B cell (primary cell): ENCODE results near the gene OGDH. TPM values are rescaled to one million over a fixed set of nuclear protein-coding genes. Genes with fewer than 3 reads are reported as not detected.

Experiments used
- ATAC-seq: fragments of 200-7000 bp; cut with Tn5 transposase; one replicate; pipeline ENCODE4 v1.10.0; 2021; ENCODE audit warnings: low read depth, mild to moderate bottlenecking, moderate number of reproducible peaks, moderate library complexity
- CTCF ChIA-PET: fragments of 350-600 bp; sonication (Branson Sonifier 250); formaldehyde crosslinking; loops from one replicate; lab custom pipeline; 2021; ENCODE audit warnings: antibody characterized with exemption, inconsistent platforms; lab: Charles Lee
- POLR2A ChIA-PET: fragments of 350-600 bp; sonication (Branson Sonifier 250); formaldehyde crosslinking; loops from one replicate; lab custom pipeline; 2021; ENCODE audit warnings: antibody characterized with exemption; lab: Charles Lee
- DNase-seq: peaks from one replicate; pipeline ENCODE4 v3.0.0; 2013
- H2AFZ ChIP-seq: 2 replicates; pipeline ENCODE4 v1.6.1; 2012; ENCODE audit warnings: mild to moderate bottlenecking, low read depth, low read length; ENCODE audit not compliant: insufficient read depth, poor library complexity, severe bottlenecking
- H3K27ac ChIP-seq, 2 donors: 1 replicate in 1 of 2; 2 replicates in 1 of 2; pipeline ENCODE4 v1.5.1; 2012 to 2013; ENCODE audit warnings: low read length in 2 of 2, mild to moderate bottlenecking in 2 of 2, moderate library complexity in 1 of 2
- H3K27me3 ChIP-seq, 4 experiments: fragments of 200-600 bp in 1 of 4; sonication (generic) in 1 of 4; replicated peaks in 1 of 4; 1 replicate in 2 of 4; 2 replicates in 2 of 4; pipeline versions ENCODE4 v1.6.1 to v1.7.0; 2013 to 2016; ENCODE audit warnings: low read length in 3 of 4, mild to moderate bottlenecking in 2 of 4, mixed read lengths in 1 of 4, moderate library complexity in 1 of 4; ENCODE audit not compliant: insufficient read depth in 4 of 4, control insufficient read depth in 3 of 4; ENCODE audit errors: control extremely low read depth in 1 of 4
- H3K36me3 ChIP-seq, 2 experiments: replicated peaks in 1 of 2; 1 replicate in 1 of 2; 2 replicates in 1 of 2; pipeline versions ENCODE4 v1.6.1 to v1.7.1; 2013; ENCODE audit warnings: low read length in 1 of 2; ENCODE audit not compliant: insufficient read depth in 2 of 2, control insufficient read depth in 1 of 2; ENCODE audit errors: control extremely low read depth in 1 of 2, extremely low read depth in 1 of 2
- H3K4me1 ChIP-seq, 2 donors: fragments of 200-600 bp in 1 of 2; sonication (generic) in 1 of 2; 1 replicate in 1 of 2; 2 replicates in 1 of 2; pipeline versions ENCODE4 v1.5.1 to v1.6.1; 2013 to 2017; ENCODE audit warnings: low read length in 2 of 2; ENCODE audit not compliant: control insufficient read depth in 2 of 2, insufficient read depth in 2 of 2
- H3K4me2 ChIP-seq: replicated peaks from 2 replicates; pipeline ENCODE3; 2012; ENCODE audit warnings: mild to moderate bottlenecking, low read depth, low read length; ENCODE audit not compliant: poor library complexity, severe bottlenecking
- H3K4me3 ChIP-seq, 5 experiments: fragments of 200-600 bp in 1 of 5; sonication (generic) in 1 of 5; 1 replicate in 3 of 5; 2 replicates in 2 of 5; pipeline versions ENCODE4 v1.5.1 to v1.7.0; 2011 to 2016; ENCODE audit warnings: low read length in 4 of 5, mild to moderate bottlenecking in 4 of 5, low read depth in 2 of 5, control low read depth in 1 of 5, moderate library complexity in 1 of 5; ENCODE audit not compliant: insufficient read depth in 1 of 5; ENCODE audit errors: control extremely low read depth in 1 of 5, extremely low read depth in 1 of 5
- H3K79me2 ChIP-seq: fragments of 200-600 bp; sonication (generic); one replicate; pipeline ENCODE4 v1.6.0; 2016; ENCODE audit warnings: low read length; ENCODE audit not compliant: control insufficient read depth, insufficient read depth
- H3K9ac ChIP-seq: fragments of 200-600 bp; sonication (generic); 2 replicates; pipeline ENCODE4 v1.6.1; 2017; ENCODE audit warnings: mild to moderate bottlenecking, low read length, moderate library complexity
- H3K9me3 ChIP-seq, 3 donors: one replicate each; pipeline versions ENCODE4 v1.6.1 to v1.7.1; 2013; ENCODE audit warnings: low read length in 2 of 3; ENCODE audit not compliant: control insufficient read depth in 2 of 3, insufficient read depth in 1 of 3; ENCODE audit errors: control extremely low read depth in 1 of 3
- H4K20me1 ChIP-seq: 2 replicates; pipeline ENCODE4 v1.6.0; 2012; ENCODE audit warnings: mild to moderate bottlenecking, low read length; ENCODE audit not compliant: insufficient read depth, control insufficient read depth, poor library complexity, severe bottlenecking
- H3K27ac Mint-ChIP-seq: one replicate; pipeline ENCODE4 v1.8.0; 2021; ENCODE audit warnings: mixed read lengths
- H3K27me3 Mint-ChIP-seq: one replicate; pipeline ENCODE4 v1.8.0; 2021; ENCODE audit warnings: mixed read lengths
- H3K4me1 Mint-ChIP-seq: one replicate; pipeline ENCODE4 v1.8.0; 2021; ENCODE audit warnings: mixed read lengths
- H3K4me3 Mint-ChIP-seq: one replicate; pipeline ENCODE4 v1.8.0; 2021; ENCODE audit warnings: mixed read lengths
- H3K9me3 Mint-ChIP-seq: one replicate; pipeline ENCODE4 v1.8.0; 2022; ENCODE audit warnings: mixed read lengths; ENCODE audit not compliant: insufficient read depth
- EZH2 ChIP-seq: IDR thresholded peaks from 2 replicates; pipeline ENCODE4 v1.6.1; 2012; ENCODE audit warnings: borderline replicate concordance, low read depth, mild to moderate bottlenecking, moderate library complexity, low read length; ENCODE audit not compliant: insufficient read depth, poor library complexity, severe bottlenecking
- WGBS: methylation state at CpG from one replicate; pipeline ENCODE4 v1.1.5; 2013; ENCODE audit warnings: missing lambda C conversion rate; ENCODE audit not compliant: insufficient coverage; 5-methylcytosine and 5-hydroxymethylcytosine counted together
- intact Hi-C: fragments of 100-400 bp; cut with micrococcal nuclease; formaldehyde crosslinking; loops from one replicate; pipeline ENCODE4 v1.10.0; 2022
- polyA plus RNA-seq: library from polyadenylated mRNA; depleted of rRNA; stranded (reverse); fragments of >200 nt; gene quantifications from 2 replicates; pipeline ENCODE4 v1.2.3, GENCODE V29; 2012
- total RNA-seq, 2 donors: library from RNA; stranded (reverse); fragments of 120-200 nt in 1 of 2; gene quantifications; 1 replicate in 1 of 2; 2 replicates in 1 of 2; pipeline versions ENCODE4 v1.2.3 to v1.2.4, GENCODE V29; 2013 to 2022
- TF ChIP-seq, protein P1 (sequence below): fragments of 200-600 bp; IDR thresholded peaks from one replicate; pipeline ENCODE4 v1.8.0; 2022; ENCODE audit warnings: antibody characterized with exemption, mild to moderate bottlenecking

The OGDH gene
- total and polyA plus RNA-seq, 2 donors (not counting 1 experiment from before 2014, with no cell fraction given) = 42.6 to 80.2 TPM

- Histone ChIP-seq H3K9ac (no peak overlapping the region), H3K27me3 (no peaks in the 10 kb centered on the region), H3K9me3 (peaks cover 0 to 9% (median 0%) of the 10 kb centered on the region in 3 donors), H3K4me3 (no peak overlapping the region), H2AFZ (no peak overlapping the region), H4K20me1 (no peaks in the 10 kb centered on the region), H3K4me2 (no peak overlapping the region), H3K79me2 (no peaks in the 10 kb centered on the region), H3K27ac (no peak overlapping the region), H3K36me3 (peaks cover 11 to 68% of the 10 kb centered on the region in 2 experiments), H3K4me1 (no peaks in the 10 kb centered on the region)
- H3K27me3 Mint-ChIP-seq = no peaks in the 10 kb centered on the region
- H3K4me1 Mint-ChIP-seq = no peaks in the 10 kb centered on the region
- ChIA-PET CTCF (no interaction called here), POLR2A (no interaction called here)
- no peak for ATAC-seq
- H3K4me3 Mint-ChIP-seq = no peak overlapping the region
- H3K27ac Mint-ChIP-seq = no peak overlapping the region
- WGBS = 97% methylated on average over 14 of the region's 15 CpGs
- TF ChIP-seq EZH2 = no peak
- TF ChIP-seq, protein P1, sequence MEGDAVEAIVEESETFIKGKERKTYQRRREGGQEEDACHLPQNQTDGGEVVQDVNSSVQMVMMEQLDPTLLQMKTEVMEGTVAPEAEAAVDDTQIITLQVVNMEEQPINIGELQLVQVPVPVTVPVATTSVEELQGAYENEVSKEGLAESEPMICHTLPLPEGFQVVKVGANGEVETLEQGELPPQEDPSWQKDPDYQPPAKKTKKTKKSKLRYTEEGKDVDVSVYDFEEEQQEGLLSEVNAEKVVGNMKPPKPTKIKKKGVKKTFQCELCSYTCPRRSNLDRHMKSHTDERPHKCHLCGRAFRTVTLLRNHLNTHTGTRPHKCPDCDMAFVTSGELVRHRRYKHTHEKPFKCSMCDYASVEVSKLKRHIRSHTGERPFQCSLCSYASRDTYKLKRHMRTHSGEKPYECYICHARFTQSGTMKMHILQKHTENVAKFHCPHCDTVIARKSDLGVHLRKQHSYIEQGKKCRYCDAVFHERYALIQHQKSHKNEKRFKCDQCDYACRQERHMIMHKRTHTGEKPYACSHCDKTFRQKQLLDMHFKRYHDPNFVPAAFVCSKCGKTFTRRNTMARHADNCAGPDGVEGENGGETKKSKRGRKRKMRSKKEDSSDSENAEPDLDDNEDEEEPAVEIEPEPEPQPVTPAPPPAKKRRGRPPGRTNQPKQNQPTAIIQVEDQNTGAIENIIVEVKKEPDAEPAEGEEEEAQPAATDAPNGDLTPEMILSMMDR = no peak
- intact Hi-C loops = no loop called here
- no peaks in the 10 kb centered on the region for H3K9me3 Mint-ChIP-seq
- DNase-seq = no peak
Measured at GRCh38 chr7:44696728-44697127, 90.3 kb downstream of the OGDH start.

DNA sequence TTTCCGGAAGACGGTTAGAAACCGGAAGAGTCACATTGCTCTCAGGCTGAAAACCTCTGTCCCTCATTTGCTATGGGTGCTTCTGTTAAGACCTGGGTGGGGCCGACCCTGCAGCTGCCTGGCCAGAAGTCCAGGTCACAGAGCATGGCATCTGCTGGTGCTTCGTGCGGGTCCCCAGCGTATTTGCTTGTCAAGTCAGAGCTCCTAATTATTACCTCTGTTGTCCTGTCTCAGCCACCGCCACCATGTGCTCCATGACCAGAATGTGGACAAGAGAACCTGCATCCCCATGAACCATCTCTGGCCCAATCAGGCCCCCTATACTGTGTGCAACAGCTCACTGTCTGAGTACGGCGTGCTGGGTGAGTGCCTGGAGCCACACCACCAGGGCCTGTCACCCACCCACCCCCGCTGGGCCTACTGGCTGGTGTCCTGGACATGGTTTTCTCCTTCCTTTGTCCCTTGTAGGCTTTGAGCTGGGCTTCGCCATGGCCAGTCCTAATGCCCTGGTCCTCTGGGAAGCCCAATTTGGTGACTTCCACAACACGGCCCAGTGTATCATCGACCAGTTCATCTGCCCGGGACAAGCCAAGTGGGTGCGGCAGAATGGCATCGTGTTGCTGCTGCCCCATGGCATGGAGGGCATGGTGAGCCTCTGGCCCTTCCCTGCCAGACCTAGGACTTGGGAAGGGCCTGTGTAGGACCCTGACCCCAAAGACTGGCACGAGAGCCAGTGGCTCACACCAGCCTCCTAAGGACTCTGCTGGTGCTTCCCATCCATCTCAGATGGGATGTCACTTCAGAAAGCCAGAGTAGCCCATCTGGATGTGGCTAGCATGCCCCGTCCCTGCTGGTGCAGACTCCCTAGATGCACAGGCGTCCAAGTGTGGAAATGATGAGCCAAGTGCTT is 91.0 kb downstream of the OGDH start:
- Histone ChIP-seq H2AFZ (no peak overlapping the region), H3K4me2 (no peak overlapping the region), H3K4me3 (no peak overlapping the region), H3K79me2 (no peaks in the 10 kb centered on the region), H3K9ac (no peak overlapping the region), H3K27ac (no peak overlapping the region), H3K27me3 (no peaks in the 10 kb centered on the region), H3K4me1 (no peaks in the 10 kb centered on the region), H4K20me1 (no peaks in the 10 kb centered on the region), H3K36me3 (peaks cover 11 to 64% of the 10 kb centered on the region in 2 experiments), H3K9me3 (peaks cover 0 to 9% (median 0%) of the 10 kb centered on the region in 3 donors)
- 99% methylated on average over 19 of the region's 20 CpGs for WGBS
- Mint-ChIP-seq H3K4me3 (no peak overlapping the region), H3K4me1 (no peaks in the 10 kb centered on the region), H3K9me3 (no peaks in the 10 kb centered on the region), H3K27me3 (no peaks in the 10 kb centered on the region), H3K27ac (no peak overlapping the region)
- no peak for TF ChIP-seq EZH2
- TF ChIP-seq, protein P1 = no peak
- no peak for DNase-seq
- intact Hi-C loops = no loop called here
- ChIA-PET CTCF (no interaction called here), POLR2A (no interaction called here)
- ATAC-seq = no peak
